ELF-1 (cell line): Measurements from ENCODE around the gene MPHOSPH8.

Experiments
- DNase-seq: peaks from one replicate; pipeline ENCODE4 v3.0.0-alpha.2; 2016; ENCODE audit warnings: low read depth, low spot score

Gene MPHOSPH8, protein sequence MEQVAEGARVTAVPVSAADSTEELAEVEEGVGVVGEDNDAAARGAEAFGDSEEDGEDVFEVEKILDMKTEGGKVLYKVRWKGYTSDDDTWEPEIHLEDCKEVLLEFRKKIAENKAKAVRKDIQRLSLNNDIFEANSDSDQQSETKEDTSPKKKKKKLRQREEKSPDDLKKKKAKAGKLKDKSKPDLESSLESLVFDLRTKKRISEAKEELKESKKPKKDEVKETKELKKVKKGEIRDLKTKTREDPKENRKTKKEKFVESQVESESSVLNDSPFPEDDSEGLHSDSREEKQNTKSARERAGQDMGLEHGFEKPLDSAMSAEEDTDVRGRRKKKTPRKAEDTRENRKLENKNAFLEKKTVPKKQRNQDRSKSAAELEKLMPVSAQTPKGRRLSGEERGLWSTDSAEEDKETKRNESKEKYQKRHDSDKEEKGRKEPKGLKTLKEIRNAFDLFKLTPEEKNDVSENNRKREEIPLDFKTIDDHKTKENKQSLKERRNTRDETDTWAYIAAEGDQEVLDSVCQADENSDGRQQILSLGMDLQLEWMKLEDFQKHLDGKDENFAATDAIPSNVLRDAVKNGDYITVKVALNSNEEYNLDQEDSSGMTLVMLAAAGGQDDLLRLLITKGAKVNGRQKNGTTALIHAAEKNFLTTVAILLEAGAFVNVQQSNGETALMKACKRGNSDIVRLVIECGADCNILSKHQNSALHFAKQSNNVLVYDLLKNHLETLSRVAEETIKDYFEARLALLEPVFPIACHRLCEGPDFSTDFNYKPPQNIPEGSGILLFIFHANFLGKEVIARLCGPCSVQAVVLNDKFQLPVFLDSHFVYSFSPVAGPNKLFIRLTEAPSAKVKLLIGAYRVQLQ

DNA sequence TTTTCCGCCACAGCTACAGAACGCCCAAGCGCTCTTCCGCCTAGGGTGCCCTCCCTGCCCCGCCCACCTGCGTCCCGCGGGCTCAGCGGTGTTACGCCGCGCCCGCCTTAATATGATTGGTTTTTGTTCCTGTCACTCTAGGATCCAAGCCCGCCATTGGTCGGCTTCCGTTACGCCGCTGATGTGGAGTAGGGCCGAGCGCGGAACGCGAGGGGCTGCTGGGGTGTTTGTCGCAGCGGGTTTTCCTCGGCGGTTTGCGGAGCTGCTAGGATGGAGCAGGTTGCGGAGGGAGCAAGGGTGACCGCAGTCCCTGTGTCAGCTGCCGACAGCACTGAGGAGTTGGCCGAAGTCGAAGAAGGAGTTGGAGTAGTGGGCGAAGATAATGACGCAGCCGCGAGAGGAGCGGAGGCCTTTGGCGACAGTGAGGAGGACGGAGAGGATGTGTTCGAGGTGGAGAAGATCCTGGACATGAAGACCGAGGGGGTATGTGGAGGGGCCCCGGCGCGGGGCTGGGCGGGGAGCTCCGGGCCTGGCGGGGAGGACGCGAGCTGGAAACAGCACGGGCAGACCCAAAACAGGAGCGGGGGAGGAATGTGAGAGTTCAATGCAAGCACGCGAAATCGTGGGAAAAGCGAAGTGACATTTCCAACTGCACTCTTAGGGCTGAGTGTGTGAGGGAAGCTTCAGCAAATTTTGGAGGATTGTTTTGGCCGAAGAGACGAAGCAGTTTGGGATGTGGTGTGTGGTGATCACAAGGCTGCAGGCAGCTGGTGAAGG is at the start of gene MPHOSPH8:
Gene MPHOSPH8, plus strand, starts transcription at position 181 of the 777 bp plus-strand sequence. Its CDS starts 90 bp downstream, at position 271.
- peak; percentile 97 for DNase-seq

DNA sequence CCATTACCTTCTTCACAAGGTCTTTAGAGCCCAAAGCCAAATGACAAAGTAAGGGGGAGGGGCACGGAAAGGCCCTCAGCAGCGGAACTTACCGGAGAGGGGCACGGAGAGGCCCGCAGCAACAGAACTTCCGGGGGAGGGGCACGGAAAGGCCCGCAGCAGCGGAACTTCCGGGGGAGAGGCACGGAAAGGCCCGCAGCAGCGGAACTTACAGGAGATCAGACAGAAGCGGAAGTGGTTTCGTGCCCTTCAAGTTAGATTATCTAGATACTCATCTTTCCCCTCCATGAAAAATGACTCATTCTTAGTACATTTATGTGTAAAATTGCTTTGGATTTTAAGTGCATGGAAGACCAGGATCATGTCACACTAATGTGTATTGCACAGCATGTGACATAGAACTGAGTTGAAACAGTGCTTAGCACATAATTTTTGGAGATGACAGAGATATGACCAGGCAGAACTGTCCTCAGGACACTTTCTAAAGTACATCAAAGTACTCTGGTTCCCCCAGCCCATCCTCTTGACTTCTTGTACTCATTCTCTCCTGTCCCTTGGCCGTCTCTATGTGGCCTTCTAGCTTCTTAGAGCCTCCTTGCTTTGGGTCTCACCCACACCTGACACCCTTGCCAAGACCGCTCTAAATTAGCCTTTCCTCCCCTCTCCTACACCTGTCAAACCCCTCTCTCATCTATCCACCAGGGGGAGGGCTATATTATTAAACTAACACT is 46.4 kb upstream of the MPHOSPH8 start:
- DNase-seq: peak; percentile 31

DNA sequence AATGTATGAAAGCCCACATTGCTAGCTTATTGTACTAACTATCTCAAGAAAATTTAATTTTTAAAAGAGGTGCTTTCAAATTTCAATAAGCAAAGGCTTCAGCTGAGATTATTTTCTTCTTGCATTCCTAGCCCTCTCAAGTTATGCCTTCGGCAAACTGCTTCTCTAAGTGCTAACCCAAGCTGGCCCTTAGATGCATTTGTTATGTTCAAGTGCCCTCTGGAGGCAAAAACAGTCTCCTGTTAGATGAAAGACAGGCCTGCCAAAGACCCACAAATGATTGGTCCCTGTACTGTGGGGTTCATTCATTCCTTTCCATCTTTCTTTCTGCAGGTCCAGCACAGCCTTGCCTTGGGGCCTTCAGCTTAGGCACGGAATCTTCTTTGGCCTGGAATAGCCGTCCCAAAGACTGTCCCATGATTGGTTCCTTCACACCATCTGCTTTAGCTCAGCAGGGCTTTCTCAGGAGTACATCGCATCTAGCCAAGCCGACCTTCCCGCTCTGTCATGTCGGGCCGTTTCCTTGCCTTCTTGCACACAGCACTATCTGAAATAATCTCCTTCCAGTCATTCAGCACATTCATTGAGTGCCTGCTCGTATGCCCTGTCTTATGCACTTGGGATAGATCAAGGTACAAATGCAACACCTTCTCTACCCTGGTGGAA is 45.7 kb upstream of the MPHOSPH8 start:
- DNase-seq: peak; percentile 67

DNA sequence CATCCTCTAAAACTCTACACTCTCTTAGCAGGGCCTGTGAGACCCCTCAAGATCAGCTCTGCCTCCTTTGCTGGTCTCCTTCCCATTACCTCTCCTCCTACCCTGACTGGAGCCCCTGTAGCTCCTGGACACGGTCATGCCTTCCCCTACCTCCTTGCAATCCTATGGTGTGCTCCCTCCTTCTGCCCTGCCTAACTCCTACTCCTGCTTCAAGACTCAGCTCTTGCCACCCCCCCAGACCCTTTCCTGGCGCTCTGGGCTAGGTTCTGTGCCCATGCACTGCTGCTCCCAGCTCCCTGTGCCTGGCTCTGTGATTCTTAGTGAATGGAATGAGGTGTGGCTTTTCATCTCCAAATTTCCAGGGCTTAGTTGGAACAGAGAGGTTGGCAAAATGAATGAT is 44.1 kb upstream of the MPHOSPH8 start:
- no peak for DNase-seq

DNA sequence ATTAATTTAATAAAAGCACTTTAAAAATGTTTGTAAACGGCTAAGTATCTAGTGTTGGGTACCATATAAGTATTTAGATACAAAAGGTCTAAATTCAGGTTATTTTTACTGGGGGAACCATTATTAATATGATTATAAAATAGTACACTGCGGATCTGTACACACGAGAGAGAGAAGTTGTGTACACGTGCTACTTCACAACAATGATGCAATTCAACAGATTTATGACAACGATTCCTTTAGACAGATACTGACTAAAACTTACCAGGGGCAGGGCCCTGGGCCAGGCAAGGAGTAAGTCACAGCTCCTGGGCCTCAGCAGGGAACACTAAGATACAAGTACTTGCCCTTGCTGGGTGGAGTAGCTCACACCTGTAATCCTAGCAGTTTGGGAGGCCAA is 43.0 kb upstream of the MPHOSPH8 start:
- no peak for DNase-seq

- DNase-seq: no peak
Observed at GRCh38 chr13:19591864-19592263, 41.6 kb upstream of the MPHOSPH8 start.

DNA sequence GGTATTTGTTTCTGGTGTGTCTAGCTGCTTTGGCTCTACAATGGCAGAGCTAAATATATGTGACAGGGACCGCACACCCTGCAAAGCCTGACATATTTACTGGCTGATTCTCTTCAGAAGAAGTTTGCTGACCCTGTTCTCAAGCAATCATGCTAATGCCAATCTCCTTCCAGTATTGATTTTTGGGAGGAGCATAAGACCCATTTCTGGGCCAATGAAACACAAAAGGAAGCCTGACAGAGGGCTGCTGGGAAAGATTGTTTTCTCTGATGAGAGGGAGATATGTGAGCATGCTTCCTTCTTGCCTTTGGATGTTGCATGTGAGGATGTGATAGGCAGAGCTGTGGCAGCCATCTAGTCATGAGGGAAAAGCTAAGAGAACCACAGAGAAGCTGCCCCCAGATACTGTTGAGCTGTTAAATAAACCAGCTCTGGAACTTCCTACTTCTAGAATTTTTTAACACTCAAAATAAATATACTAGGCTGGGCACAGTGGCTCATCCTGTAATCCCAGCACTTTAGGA is 40.7 kb upstream of the MPHOSPH8 start:
- DNase-seq: no peak

- DNase-seq: no peak
Observed at GRCh38 chr13:19596086-19596485, 37.4 kb upstream of the MPHOSPH8 start.

- DNase-seq: no peak
Observed at GRCh38 chr13:19596960-19597361, 36.5 kb upstream of the MPHOSPH8 start.

GRCh38 chr13:19597523-19597922 is 35.9 kb upstream of the MPHOSPH8 start:
- DNase-seq: no peak

GRCh38 chr13:19601749-19602725 is 31.4 kb upstream of the MPHOSPH8 start:
- peak; percentile 80 for DNase-seq

DNA sequence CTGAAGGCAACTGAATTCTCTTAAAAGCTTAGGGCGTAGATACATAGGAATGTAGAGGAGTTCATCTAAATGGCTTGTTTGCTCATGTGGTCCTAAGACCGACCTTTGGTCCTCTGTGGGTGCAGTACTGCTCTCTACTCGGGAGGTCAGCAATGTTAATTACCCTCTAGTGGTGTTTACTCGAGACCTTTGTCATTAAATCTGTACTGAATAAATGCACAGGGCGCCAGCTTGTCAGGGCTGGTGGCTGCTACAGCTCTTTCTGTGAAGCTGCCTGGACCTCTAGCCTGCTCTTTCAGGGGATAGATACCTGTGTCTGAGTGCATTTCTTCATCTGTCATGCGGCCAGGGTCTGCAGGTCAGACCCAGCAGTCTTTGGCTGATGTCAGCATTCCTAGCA is 29.2 kb upstream of the MPHOSPH8 start:
- no peak for DNase-seq

- DNase-seq: no peak
Observed at GRCh38 chr13:19605161-19605955, 28.1 kb upstream of the MPHOSPH8 start.

DNA sequence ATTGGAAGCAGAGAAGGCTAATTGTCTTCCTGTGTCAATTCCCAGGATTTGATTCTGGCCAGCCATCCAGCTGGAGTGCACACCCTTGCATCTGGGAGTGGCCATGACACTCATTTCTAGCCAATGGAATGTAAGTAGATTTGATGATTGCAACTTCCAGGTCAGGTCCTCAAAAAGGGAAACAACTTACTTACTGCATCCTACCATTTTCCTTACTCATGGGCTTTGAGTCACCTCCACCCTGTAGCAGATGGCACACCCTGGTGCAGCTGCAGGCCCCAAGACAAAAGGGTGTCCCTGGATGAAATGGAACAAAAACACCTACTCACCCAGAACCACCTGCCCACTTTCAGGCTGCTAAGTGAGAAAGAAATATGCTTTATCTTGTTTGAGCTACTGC is 27.3 kb upstream of the MPHOSPH8 start:
- no peak for DNase-seq

DNA sequence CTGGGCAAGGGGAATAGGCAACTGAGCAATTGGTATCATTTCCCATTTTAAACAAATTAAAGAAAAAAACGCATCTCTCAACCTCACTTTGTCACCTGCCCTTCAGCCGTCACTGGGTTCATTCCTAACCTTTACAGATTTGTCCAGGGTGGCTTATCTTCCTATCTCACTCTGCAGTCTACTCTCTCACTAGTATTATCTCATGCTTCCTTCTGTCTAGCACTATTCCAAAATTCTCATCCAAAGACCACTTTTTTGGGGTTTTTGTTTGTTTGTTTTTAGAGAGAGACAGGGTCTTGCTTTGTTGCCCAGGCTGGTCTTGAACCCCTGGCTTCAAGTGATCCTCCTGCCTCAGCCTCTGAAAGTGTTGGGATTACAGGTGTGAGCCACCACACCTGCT is 26.7 kb upstream of the MPHOSPH8 start:
- no peak for DNase-seq

- DNase-seq: no peak
Observed at GRCh38 chr13:19607523-19608078, 25.9 kb upstream of the MPHOSPH8 start.

DNA sequence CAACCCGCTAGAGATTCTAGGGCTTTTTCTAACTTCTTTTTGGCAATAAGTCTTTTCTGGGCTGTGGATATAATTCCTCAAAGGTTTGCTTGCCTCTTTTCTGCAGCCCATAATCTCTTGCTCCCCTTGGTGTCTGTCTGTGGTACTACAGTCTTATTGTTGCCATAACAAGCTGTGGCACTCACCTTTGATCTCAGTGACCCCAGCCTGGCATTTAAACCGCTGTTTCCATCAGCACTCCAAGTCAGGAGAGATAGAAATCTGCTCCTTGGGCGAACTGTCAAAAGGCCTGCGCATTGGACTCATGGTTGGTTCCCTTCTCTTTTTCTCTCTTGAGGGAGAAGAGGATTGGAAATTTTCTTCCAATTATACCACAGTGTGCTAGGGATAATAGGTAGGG is 14.5 kb upstream of the MPHOSPH8 start:
- DNase-seq: peak; percentile 54

GRCh38 chr13:19622193-19622592 is 11.3 kb upstream of the MPHOSPH8 start:
- no peak for DNase-seq
